Middle frontal gyrus (tissue), 1 donor: ENCODE measurements around the gene COL18A1.
"Not testable (repeated sequence)": the region's sequence is repeated elsewhere in the genome, so short reads cannot be mapped to it uniquely, and the experiment has no call there.

Source experiments
- DNase-seq: peaks from one replicate; pipeline ENCODE4 v3.0.0-alpha.2; 2015; ENCODE audit warnings: low spot score; ENCODE audit errors: extremely low spot score

COL18A1 gene

GRCh38 chr21:45491056-45491455 lies 86.1 kb downstream of the COL18A1 start:
- no peak for DNase-seq

- DNase-seq, result no peak
Observed at GRCh38 chr21:45491623-45492022, 86.7 kb downstream of the COL18A1 start.

DNA sequence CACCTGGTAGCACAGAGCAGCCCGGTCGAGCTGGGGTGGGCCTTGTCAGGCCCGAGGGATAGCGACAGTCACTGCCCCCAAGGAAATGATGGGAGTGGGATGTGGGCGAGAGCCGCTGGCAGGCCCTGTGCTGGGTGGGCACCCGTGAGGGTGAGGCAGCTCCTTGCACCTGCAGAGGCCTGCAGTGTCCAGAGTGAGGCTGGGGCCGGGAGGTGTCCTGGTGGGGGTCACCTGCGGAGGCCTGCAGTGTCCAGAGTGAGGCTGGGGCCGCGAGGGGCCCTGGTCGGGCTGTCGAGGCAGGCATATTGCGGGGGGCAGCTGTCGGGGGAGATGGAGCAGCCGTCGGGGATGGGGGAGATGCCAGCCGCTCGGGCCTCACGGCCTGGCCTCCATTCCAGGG lies 87.8 kb downstream of the COL18A1 start:
- DNase-seq, result no peak

DNA sequence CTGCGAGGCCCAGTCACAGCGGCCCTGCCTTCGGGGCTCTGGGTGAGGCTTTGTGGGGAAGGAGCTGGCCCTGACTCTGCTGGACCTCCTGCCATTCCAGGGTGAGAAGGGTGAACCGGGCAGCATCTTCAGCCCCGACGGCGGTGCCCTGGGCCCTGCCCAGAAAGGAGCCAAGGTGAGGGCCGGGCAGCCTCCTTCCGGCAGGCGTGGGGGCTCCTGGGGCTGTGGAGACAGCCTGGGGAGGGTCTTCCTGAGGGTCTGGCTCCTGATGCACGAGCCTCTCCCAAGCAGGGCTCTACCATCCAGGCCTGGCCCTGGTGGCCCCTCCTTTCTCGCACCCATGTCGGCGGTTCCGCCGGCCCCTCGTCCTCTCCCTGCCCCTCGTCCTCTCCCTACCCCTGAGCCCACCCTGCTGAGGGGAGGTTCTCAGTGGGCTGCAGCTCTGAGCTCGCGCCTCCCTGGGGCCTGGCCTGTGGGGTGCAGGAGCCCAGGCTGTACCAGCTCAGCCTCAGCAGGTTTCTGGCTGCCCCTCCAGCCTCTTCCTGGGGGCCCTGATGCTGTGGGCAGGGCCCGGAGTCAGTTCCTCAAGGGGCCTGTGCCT lies 88.5 kb downstream of the COL18A1 start:
- DNase-seq, result no peak

- no peak for DNase-seq
Observed at GRCh38 chr21:45494135-45494850, 89.3 kb downstream of the COL18A1 start.

DNA sequence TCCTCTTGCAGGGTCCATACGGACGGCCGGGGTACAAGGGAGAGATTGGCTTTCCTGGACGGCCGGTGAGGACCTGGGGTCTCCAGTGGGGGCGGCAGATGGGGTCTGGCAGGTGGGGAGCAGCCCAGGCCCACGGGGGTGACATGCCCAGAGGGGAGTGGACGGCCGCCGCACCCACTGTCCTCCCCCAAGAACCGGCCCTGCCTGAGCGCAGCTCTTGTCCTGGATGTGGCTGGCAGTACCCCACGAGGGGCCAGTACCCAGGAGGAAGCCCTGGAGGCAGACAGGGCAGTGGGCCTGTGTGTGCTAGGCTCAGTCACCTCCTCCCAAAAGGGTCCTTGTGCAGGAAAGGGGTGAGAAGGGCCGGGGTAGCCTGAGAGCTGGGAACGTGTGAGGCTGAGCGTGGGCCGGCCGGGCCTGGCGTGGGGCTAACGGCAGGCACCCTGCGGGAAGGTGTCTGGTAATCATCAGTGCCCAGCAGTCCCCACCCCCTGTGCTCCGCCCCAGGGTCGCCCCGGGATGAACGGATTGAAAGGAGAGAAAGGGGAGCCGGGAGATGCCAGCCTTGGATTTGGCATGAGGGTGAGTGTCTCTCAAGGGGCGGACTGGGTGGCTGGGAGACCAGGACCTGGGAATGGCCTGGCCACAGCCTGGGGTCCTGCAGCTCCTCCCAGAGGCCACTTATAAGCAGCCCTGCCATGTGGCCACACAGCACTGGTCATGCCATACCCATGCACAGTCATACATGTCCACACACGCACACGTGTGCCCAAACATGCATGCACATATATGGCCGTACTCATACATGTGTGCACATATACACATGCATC lies 90.1 kb downstream of the COL18A1 start:
- DNase-seq, result no peak

- DNase-seq, result no peak
Observed at GRCh38 chr21:45496151-45496967, 91.4 kb downstream of the COL18A1 start.

DNA sequence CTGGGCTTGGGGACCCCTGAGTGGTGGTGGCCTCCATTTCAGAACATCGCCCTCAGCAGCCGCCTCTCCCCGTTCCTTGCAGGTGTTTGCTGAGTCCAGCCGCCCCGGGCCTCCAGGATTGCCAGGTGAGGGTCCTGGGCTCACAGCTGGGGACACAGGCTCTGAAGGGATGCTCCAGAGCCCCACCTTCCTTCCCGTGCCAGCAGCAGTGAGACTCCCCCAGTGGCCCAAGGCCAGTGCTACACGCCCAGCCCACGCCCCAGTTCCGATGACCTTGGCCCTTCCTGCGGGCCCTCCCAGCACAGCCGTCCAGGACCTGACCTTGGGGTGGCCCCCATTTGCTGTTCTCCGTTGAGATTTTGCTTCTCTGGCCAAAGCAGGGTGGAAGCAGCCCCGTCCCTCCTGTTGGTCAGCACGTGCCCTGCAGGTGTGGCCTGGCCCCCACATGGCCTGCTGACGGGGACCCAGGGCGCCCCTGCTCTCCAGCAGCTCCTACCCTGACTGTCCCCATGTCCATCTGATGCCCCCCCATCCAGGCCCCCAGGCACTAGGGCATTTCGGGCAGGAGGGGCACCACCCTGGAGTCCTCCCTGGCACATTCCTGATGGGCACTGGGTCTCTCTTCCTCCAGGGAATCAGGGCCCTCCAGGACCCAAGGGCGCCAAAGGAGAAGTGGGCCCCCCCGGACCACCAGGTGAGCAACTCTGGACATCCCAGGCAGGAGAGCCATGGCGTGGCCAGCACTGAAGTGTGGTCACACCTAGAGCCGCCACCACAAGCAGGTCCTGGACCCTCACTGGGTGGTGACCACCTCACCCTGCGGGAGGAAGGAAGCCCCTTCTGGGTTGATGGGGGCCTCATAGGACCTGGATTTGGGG lies 92.2 kb downstream of the COL18A1 start:
- DNase-seq, result no peak

GRCh38 chr21:45497846-45498645 lies 93.1 kb downstream of the COL18A1 start:
- no peak for DNase-seq

DNA sequence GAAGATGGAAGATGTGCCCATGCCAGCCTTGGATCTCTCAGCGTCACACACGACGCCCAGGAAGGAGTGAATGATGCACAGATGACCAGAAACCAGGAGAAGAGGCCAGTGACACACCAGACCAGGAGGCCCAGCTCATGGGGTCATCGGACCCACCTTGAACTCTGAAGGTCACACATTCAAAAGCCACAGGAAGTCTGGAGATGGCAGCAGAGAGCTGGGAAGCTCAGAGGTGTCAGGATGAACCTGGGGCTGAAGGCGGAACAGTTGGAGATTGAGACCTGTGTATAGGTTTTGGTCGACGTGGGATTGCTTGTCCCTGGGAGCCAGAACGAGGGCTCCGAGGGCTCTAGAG lies 93.7 kb downstream of the COL18A1 start:
- DNase-seq, result no peak

- no peak for DNase-seq
Observed at GRCh38 chr21:45499201-45499750, 94.3 kb downstream of the COL18A1 start.

DNA sequence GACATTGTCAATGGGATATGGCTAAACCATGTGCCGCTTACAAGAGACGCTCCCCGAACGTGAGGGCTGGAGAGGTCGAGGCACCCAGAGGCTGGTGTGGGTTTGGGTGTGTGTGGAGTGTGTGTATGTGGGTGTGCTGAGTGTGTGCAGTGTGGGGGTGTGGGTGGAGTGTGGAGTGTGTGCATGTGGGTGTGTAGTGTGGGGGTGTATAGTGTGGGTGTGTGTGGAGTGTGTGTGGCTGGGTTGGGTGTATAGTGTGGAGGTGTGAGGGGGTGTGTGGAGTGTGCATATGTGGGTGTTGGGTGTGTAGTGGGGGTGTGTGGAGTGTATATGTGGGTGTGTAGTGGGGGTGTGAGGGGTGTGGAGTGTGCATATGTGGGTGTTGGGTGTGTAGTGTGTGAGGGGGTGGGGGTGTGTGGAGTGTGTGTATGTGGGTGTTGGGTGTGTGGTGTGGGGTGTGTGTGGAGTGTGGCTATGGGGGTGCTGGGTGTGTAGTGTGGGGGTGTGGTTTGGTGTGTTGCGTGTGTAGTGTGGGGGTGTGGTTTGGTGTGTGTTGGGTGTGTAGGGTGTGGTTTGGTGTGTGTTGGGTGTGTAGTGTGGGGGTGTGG lies 95.1 kb downstream of the COL18A1 start:
- DNase-seq, result no peak

DNA sequence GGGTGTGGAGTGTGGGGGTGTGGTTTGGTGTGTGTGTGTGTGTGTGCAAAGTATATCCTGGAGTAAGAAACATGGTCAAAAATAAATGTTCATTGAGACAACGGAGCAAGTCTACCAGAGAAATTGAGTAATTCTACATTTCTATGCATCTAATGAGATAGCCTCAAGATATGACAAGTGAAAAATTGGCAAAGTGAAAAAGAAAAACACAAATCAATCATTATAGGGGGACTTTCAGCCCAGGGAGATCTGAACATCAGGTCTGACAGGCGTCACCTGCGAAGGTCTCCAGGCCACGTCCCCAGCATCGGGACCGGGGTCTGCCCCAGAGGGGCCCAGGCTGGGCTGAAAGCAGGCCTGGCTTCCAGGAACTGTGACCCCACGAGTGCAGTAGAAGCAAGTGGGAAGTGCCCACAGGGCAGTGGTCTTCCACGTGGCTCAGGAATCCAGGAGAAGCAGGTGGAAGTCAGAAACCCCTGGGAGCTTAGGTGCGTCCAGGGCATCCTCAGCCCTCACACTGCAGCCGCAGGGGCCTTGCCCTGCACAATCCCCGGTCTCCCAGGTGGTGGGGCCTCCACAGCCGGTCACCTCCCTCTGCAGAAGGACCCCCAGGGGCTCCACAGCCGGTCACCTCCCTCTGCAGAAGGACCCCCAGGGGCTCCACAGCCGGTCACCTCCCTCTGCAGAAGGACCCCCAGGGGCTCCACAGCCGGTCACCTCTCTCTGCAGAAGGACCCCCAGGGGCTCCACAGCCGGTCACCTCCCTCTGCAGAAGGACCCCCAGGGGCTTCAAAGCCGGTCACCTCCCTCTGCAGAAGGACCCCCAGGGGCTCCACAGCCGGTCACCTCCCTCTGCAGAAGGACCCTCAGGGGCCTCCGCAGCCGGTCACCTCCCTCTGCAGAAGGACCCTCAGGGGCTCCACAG lies 96.4 kb downstream of the COL18A1 start:
- DNase-seq, result not testable (repeated sequence)

DNA sequence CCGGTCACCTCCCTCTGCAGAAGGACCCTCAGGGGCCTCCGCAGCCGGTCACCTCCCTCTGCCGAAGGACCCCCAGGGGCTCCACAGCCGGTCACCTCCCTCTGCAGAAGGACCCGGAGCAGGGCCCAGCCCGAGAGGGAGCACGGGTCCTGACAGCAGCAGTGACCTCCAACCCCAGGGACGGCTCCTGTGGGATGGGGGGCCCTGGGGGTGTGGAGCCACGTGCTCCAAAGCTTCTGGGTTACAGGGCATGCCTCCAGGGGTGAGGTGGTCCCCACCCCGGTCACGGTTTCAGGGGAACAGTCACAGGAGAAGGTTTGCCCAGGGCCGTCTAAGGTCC lies 97.0 kb downstream of the COL18A1 start:
- DNase-seq, result no peak

DNA sequence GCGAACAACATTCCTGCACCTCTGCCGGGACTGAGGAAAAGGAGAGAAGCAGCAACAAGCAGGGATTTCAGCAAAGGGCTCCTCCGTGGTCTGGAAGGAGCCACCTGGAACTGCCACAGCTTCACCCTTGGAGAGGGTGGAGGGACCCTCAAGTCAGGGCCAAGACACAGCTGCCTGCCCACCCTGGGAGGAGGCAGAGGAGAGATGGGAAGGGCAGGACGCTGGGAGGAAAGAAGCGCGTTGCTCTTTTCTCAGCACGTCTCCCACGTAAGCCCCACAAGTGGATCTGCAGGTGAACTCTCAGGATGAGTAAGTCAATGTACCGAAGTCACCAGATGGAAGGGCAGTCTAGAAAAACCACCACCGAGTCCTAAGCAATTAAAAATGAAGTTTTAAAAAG lies 97.6 kb downstream of the COL18A1 start:
- no peak for DNase-seq

GRCh38 chr21:45503226-45503625 lies 98.3 kb downstream of the COL18A1 start:
- DNase-seq, result not testable (repeated sequence)

DNA sequence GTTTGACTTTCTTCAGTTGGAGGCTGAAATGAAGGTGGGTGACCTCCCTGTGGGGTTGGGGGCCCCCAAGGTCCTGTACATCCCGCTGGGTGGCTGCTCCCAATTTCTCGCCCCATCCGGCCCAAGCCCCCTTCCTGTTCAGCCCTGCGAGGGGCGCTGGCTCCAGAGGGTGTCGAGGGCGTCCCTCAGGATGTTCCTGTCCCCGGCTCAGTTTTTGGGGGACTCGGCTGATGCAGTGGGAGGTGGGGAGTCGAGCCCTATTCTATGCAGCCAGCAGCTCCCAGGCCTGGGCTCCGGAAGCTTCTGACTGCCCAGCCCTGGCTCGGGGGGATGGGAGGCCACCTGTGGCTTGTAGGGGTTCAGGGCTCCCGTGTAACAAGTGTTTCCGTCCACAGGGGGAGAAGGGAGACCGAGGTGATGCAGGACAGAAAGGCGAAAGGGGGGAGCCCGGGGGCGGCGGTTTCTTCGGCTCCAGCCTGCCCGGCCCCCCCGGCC lies 99.1 kb downstream of the COL18A1 start:
- DNase-seq, result no peak
